HepG2 (cell line): ENCODE data around the gene FAM187B. TPM values are rescaled to one million over a fixed set of nuclear protein-coding genes. Genes with fewer than 3 reads are reported as not detected.

Experiments
- ATAC-seq: fragments of 200-7000 bp; cut with Tn5 transposase; 3 replicates; pipeline ENCODE4 v1.9.1; 2020; ENCODE audit warnings: mild to moderate bottlenecking, moderate library complexity
- BruUV-seq: library from RNA; stranded (reverse); fragments of 400-500 nt; replicated peaks from 2 replicates; lab custom pipeline; 2021; lab: Mats Ljungman, UMichigan
- CTCF ChIA-PET: fragments of 300-600 bp; formaldehyde crosslinking; extraction: SDS; loops from one replicate; lab custom pipeline; 2021; ENCODE audit warnings: low total read pairs, inconsistent platforms, low intra/inter-chr PET ratio; lab: Yijun Ruan, JAX
- POLR2A ChIA-PET: fragments of 350-600 bp; sonication (Branson Sonifier 250); formaldehyde crosslinking; loops from one replicate; lab custom pipeline; 2020; ENCODE audit warnings: antibody characterized with exemption, inconsistent platforms; lab: Yijun Ruan, JAX
- DNase-seq: peaks from one replicate; pipeline ENCODE4 v3.0.0-alpha.2; 2015; ENCODE audit warnings: low spot score
- FAIRE-seq: peaks from 3 replicates; lab custom pipeline; 2011; peaks lifted over from hg19 to GRCh38; lab: Jason Lieb, UNC
- H2AFZ ChIP-seq: one replicate; pipeline ENCODE4 v1.6.1; 2011; ENCODE audit warnings: low read length, inconsistent platforms
- H3K27ac ChIP-seq: fragments of 300-600 bp; 3 replicates; pipeline ENCODE4 v1.8.0; 2011; ENCODE audit warnings: mixed run types, mild to moderate bottlenecking, mixed read lengths, low read length, inconsistent platforms; ENCODE audit not compliant: insufficient read depth; ENCODE audit errors: extremely low read length
- H3K27me3 ChIP-seq, 2 experiments: fragments of 200-600 bp in 1 of 2; 2 replicates in 1 of 2; 3 replicates in 1 of 2; pipeline versions ENCODE4 v1.6.0 to v1.8.0; 2011; ENCODE audit warnings: low read length in 2 of 2, mild to moderate bottlenecking in 2 of 2, moderate library complexity in 2 of 2, inconsistent platforms in 1 of 2; ENCODE audit not compliant: insufficient read depth in 2 of 2, control insufficient read depth in 1 of 2
- H3K36me3 ChIP-seq, 2 experiments: fragments of 200-600 bp in 1 of 2; replicated peaks in 1 of 2; 2 replicates in 1 of 2; 3 replicates in 1 of 2; pipeline versions ENCODE4 v1.5.1 to v1.8.0; 2011; ENCODE audit warnings: low read length in 2 of 2, inconsistent platforms in 1 of 2; ENCODE audit not compliant: insufficient read depth in 2 of 2, control insufficient read depth in 1 of 2
- H3K4me1 ChIP-seq: 2 replicates; pipeline ENCODE4 v1.5.1; 2012; ENCODE audit warnings: low read length, inconsistent platforms; ENCODE audit not compliant: insufficient read depth
- H3K4me2 ChIP-seq: 2 replicates; pipeline ENCODE4 v1.6.0; 2011; ENCODE audit warnings: low read depth, low read length, inconsistent platforms
- H3K4me3 ChIP-seq, 3 experiments: fragments of 200-600 bp in 1 of 3; sonication (generic), shearing (Covaris generic) in 1 of 3; replicated peaks in 1 of 3; 2 replicates each; pipeline ENCODE4 v1.5.1; 2011 to 2016; ENCODE audit warnings: low read length in 3 of 3, inconsistent platforms in 2 of 3, low read depth in 2 of 3, mild to moderate bottlenecking in 2 of 3, control low read depth in 1 of 3, mixed read lengths in 1 of 3; ENCODE audit not compliant: insufficient read depth in 1 of 3
- H3K79me2 ChIP-seq: one replicate; pipeline ENCODE4 v1.6.1; 2011; ENCODE audit warnings: low read length, inconsistent platforms; ENCODE audit not compliant: insufficient read depth
- H3K9ac ChIP-seq: 2 replicates; pipeline ENCODE4 v1.6.0; 2011; ENCODE audit warnings: mild to moderate bottlenecking, low read depth, low read length, inconsistent platforms; ENCODE audit not compliant: insufficient read depth
- H3K9me3 ChIP-seq: 2 replicates; pipeline ENCODE4 v1.5.1; 2012; ENCODE audit warnings: mild to moderate bottlenecking, low read length
- H4K20me1 ChIP-seq: 2 replicates; pipeline ENCODE4 v1.6.0; 2011; ENCODE audit warnings: inconsistent platforms, mild to moderate bottlenecking, low read length, moderate library complexity; ENCODE audit not compliant: insufficient read depth
- ATRX ChIP-seq: sonication (generic); formaldehyde crosslinking; IDR thresholded peaks from 2 replicates; pipeline ENCODE4 v1.4.0; 2020; ENCODE audit warnings: missing genetic modification reagents, borderline replicate concordance
- CERS6 ChIP-seq: sonication (generic); formaldehyde crosslinking; IDR thresholded peaks from 2 replicates; pipeline ENCODE4 v1.5.0; 2020; ENCODE audit warnings: missing genetic modification reagents
- DMTF1 ChIP-seq: sonication (generic); formaldehyde crosslinking; IDR thresholded peaks from 2 replicates; pipeline ENCODE4 v1.4.0; 2020; ENCODE audit warnings: mild to moderate bottlenecking, missing genetic modification reagents
- IKZF5 ChIP-seq: IDR thresholded peaks from 2 replicates; pipeline ENCODE4 v1.6.1; 2018; ENCODE audit warnings: missing genetic modification reagents, mild to moderate bottlenecking, missing compliant biosample characterization
- MAFF ChIP-seq: IDR thresholded peaks from 2 replicates; pipeline ENCODE4 v1.6.1; 2011; ENCODE audit warnings: low read depth, low read length, improper control_type of control experiment
- MAFK ChIP-seq, 2 experiments: IDR thresholded peaks in 1 of 2; conservative IDR thresholded peaks in 1 of 2; 2 replicates each; pipeline ENCODE4 v1.6.1; 2011; ENCODE audit warnings: improper control_type of control experiment in 2 of 2, low read length in 2 of 2
- NFE2L2 ChIP-seq: fragments of 150-350 bp; IDR thresholded peaks from 2 replicates; pipeline ENCODE4 v1.6.1; 2014; ENCODE audit warnings: low read length
- PPARG ChIP-seq: conservative IDR thresholded peaks from 2 replicates; pipeline ENCODE4 v1.6.1; 2016; ENCODE audit warnings: missing biosample characterization, missing genetic modification reagents
- RARA ChIP-seq: IDR thresholded peaks from 2 replicates; pipeline ENCODE4 v1.6.1; 2016; ENCODE audit warnings: missing genetic modification reagents, missing compliant biosample characterization
- SALL2 ChIP-seq: sonication (generic); formaldehyde crosslinking; IDR thresholded peaks from 2 replicates; pipeline ENCODE4 v1.8.1; 2023; ENCODE audit warnings: mild to moderate bottlenecking, missing genetic modification reagents, inconsistent platforms
- SMC3 ChIP-seq: IDR thresholded peaks from 2 replicates; pipeline ENCODE4 v1.6.1; 2011; ENCODE audit warnings: low read length, improper control_type of control experiment
- ZNF136 ChIP-seq: sonication (generic); formaldehyde crosslinking; IDR thresholded peaks from 2 replicates; pipeline ENCODE4 v1.8.1; 2022; ENCODE audit warnings: low read depth, mild to moderate bottlenecking, moderate library complexity, missing genetic modification reagents
- ZNF503 ChIP-seq: sonication (generic); formaldehyde crosslinking; IDR thresholded peaks from 2 replicates; pipeline ENCODE4 v1.4.0; 2020; ENCODE audit warnings: missing genetic modification reagents
- ZNF598 ChIP-seq: sonication (generic); formaldehyde crosslinking; IDR thresholded peaks from 2 replicates; pipeline ENCODE4 v1.5.1; 2020; ENCODE audit warnings: mild to moderate bottlenecking, missing genetic modification reagents, borderline replicate concordance
- ZNF7 ChIP-seq: IDR thresholded peaks from 2 replicates; pipeline ENCODE4 v1.6.1; 2016; ENCODE audit warnings: missing biosample characterization, missing genetic modification reagents
- WGBS: methylation state at CpG from one replicate; pipeline ENCODE4 v1.1.6; 2017; ENCODE audit warnings: low lambda C conversion rate; 5-methylcytosine and 5-hydroxymethylcytosine counted together
- in situ Hi-C: cut with HindIII; loops from 2 replicates; pipeline ENCODE4 v1.10.0; 2017; ENCODE audit warnings: low pct_unique_long_range_greater_than_20kb; ENCODE audit not compliant: extremely low pct_ligation_motif_present
- intact Hi-C: fragments of 100-400 bp; cut with micrococcal nuclease; formaldehyde crosslinking; loops from one replicate; pipeline ENCODE4 v1.10.0; 2022; ENCODE audit not compliant: unreplicated experiment
- polyA plus RNA-seq, 8 experiments: library from polyadenylated mRNA; depleted of rRNA in 3 of 8; stranded (reverse) in 7 of 8; unstranded in 1 of 8; fragments of >200 nt; fragmentation: Illumina TruSeq in 4 of 8; extraction: Trizol in 4 of 8; gene quantifications; 2 replicates each; pipeline versions ENCODE4 v1.2.1 to v1.2.3, GENCODE V29; 2011 to 2016; ENCODE audit warnings: low read depth in 4 of 8, missing spikeins in 1 of 8, mixed read lengths in 1 of 8; ENCODE audit not compliant: insufficient read depth in 1 of 8
- total RNA-seq, 5 experiments: library from RNA; depleted of rRNA; stranded (reverse); fragments of >200 nt; fragmentation: Illumina TruSeq; extraction: Trizol; gene quantifications; 2 replicates each; pipeline ENCODE4 v1.2.3, GENCODE V29; 2016; ENCODE audit warnings: low read depth in 1 of 5

Gene FAM187B
- total and polyA plus RNA-seq, 2 of the 13 experiments (the other 11 are each of a cell fraction or from before 2014, with no cell fraction given), result not detected

- TF ChIP-seq CERS6 (CRISPR knock-in tag), result no peak
- no peak for TF ChIP-seq IKZF5 (CRISPR knock-in tag)
- TF ChIP-seq RARA (CRISPR knock-in tag), result no peak
- no peak for TF ChIP-seq SALL2 (CRISPR knock-in tag)
- TF ChIP-seq ZNF7 (CRISPR knock-in tag), result no peak
- no peak for TF ChIP-seq ZNF598 (CRISPR knock-in tag)
- no peak for TF ChIP-seq ZNF136 (CRISPR knock-in tag)
- no peak for TF ChIP-seq DMTF1 (CRISPR knock-in tag)
Observed at GRCh38 chr19:35184267-35184666, 44.3 kb downstream of the FAM187B start (continued).

- POLR2A ChIA-PET, result no interaction called here
- Histone ChIP-seq H3K27ac (no peak overlapping the region), H3K36me3 (no peaks in the 10 kb centered on the region), H3K9me3 (no peaks in the 10 kb centered on the region), H2AFZ (no peak overlapping the region), H3K9ac (no peak overlapping the region), H4K20me1 (no peaks in the 10 kb centered on the region), H3K4me2 (no peak overlapping the region), H3K27me3 (peaks cover 0 to 1% of the 10 kb centered on the region in 2 experiments; a peak in 2 of 5 replicates), H3K79me2 (no peaks in the 10 kb centered on the region), H3K4me1 (no peaks in the 10 kb centered on the region), H3K4me3 (no peak overlapping the region)
- DNase-seq (no peak), FAIRE-seq (no peak), ATAC-seq (no peak)
- CTCF ChIA-PET, result no interaction called here
- TF ChIP-seq ATRX (CRISPR knock-in tag), result no peak
- peak; percentile 68 to 79 for TF ChIP-seq MAFK (conservative IDR thresholded peaks at IDR 0.05 in 1 of 2, IDR thresholded peaks at IDR 0.05 in 1 of 2; ENCODE audit: low read length in 2 of 2)
- TF ChIP-seq PPARG (CRISPR knock-in tag), result no peak
- TF ChIP-seq MAFF, result peak; percentile 63
- TF ChIP-seq ZNF503 (CRISPR knock-in tag), result no peak
- no peak for TF ChIP-seq SMC3
- peak; percentile 50; the same call in 1 of the 2 replicates for TF ChIP-seq NFE2L2
- in situ Hi-C loops, result no loop called here
- intact Hi-C loops, result no loop called here
- WGBS, result 6% methylated on average over 1 of the region's 1 CpG
- no TSS peak for BruUV-seq
Observed at GRCh38 chr19:35181387-35181786, 47.2 kb downstream of the FAM187B start.
